Measurements from ENCODE around the gene PNRC1. TPM values are rescaled to one million over a fixed set of nuclear protein-coding genes. Genes with fewer than 3 reads are reported as not detected.
"Not testable (repeated sequence)": the region's sequence is repeated elsewhere in the genome, so short reads cannot be mapped to it uniquely, and the experiment has no call there.

PNRC1 gene
- total RNA-seq, 1 experiment from 2014 or later = 54.8 TPM

- H3K27me3 ChIP-seq = no peaks in the 10 kb centered on the region
- no peaks in the 10 kb centered on the region for H3K9me3 ChIP-seq (replicated peaks)
- H3K4me1 ChIP-seq = no peaks in the 10 kb centered on the region; the same call in 1 of the 2 replicates
- no peak overlapping the region for H3K4me3 ChIP-seq
- DNase-seq = no peak
- H3K36me3 ChIP-seq = no peaks in the 10 kb centered on the region
- H3K27ac ChIP-seq = no peak overlapping the region
Observed at GRCh38 chr6:89048288-89048923, 32.1 kb upstream of the PNRC1 start.

- Histone ChIP-seq H3K27me3 (no peaks in the 10 kb centered on the region), H3K4me1 (no peaks in the 10 kb centered on the region; the same call in 1 of the 2 replicates), H3K36me3 (no peaks in the 10 kb centered on the region), H3K4me3 (no peak overlapping the region), H3K9me3 (replicated peaks) (no peaks in the 10 kb centered on the region), H3K27ac (no peak overlapping the region)
- no peak for DNase-seq
Observed at GRCh38 chr6:89048985-89049384, 31.6 kb upstream of the PNRC1 start.

DNA sequence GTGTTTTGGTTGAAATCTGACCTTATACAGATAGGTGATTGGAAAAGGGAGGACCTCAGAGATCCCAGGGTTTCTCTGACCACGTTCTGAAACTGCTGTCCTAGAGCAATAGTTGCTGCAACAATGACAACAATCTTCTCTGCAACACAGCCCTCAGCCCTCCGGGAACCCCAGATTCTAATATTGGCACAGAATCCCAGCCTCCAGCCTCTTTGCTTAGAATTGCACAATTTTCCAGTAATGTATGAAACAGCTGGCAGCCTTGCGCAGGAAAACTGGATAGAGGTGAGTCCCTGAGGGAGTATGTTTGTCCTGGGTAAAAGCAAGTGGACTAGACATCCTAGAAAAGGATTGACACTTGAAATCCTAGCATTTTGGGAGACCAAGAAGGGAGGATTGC, 30.4 kb upstream of the PNRC1 start:
- H3K36me3 ChIP-seq = no peaks in the 10 kb centered on the region
- H3K9me3 ChIP-seq (replicated peaks) = no peaks in the 10 kb centered on the region
- H3K27me3 ChIP-seq = no peaks in the 10 kb centered on the region
- H3K4me3 ChIP-seq = no peak overlapping the region
- peak in 1 of 2 experiments; percentile 4 for DNase-seq
- H3K4me1 ChIP-seq = no peaks in the 10 kb centered on the region; the same call in 1 of the 2 replicates
- H3K27ac ChIP-seq = no peak overlapping the region

GRCh38 chr6:89050697-89051096, 29.9 kb upstream of the PNRC1 start:
- no peaks in the 10 kb centered on the region for H3K36me3 ChIP-seq
- H3K9me3 ChIP-seq (replicated peaks) = no peaks in the 10 kb centered on the region
- H3K27ac ChIP-seq = no peak overlapping the region
- no peaks in the 10 kb centered on the region; the same call in 1 of the 2 replicates for H3K4me1 ChIP-seq
- no peak overlapping the region for H3K4me3 ChIP-seq
- H3K27me3 ChIP-seq = no peaks in the 10 kb centered on the region
- DNase-seq = no peak

DNA sequence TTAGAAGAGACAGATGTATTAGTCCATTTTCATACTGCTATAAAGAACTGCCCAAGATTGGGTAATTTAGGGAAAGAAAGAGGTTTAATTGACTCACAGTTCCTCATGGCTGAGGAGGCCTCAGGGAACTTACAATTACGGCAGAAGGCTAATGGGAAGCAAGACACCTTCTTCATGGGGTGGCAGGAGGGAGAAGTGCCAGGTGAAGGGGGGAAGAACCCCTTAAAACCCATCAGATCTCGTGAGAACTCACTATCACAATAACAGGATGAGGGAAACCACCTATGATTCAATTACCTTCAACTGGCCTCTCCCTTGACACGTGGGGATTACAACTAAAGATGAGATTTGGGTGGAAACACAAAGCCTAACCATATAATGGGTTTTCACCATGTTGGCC, 28.9 kb upstream of the PNRC1 start:
- Histone ChIP-seq H3K27me3 (no peaks in the 10 kb centered on the region), H3K36me3 (no peaks in the 10 kb centered on the region), H3K4me3 (no peak overlapping the region), H3K9me3 (replicated peaks) (0 out of 2 replicates have a peak, but pooled peaks cover 2% of the 10 kb centered on the region), H3K27ac (no peak overlapping the region), H3K4me1 (no peaks in the 10 kb centered on the region; the same call in 1 of the 2 replicates)
- DNase-seq = no peak

GRCh38 chr6:89054208-89054607, 26.3 kb upstream of the PNRC1 start:
- Histone ChIP-seq H3K36me3 (no peaks in the 10 kb centered on the region), H3K27me3 (no peaks in the 10 kb centered on the region)
- no peak for DNase-seq

GRCh38 chr6:89057759-89058158, 22.8 kb upstream of the PNRC1 start:
- Histone ChIP-seq H3K36me3 (no peaks in the 10 kb centered on the region), H3K27me3 (no peaks in the 10 kb centered on the region), H3K27ac (no peak overlapping the region), H3K4me1 (no peaks in the 10 kb centered on the region), H3K9me3 (replicated peaks) (0 out of 2 replicates have a peak, but pooled peaks cover 2% of the 10 kb centered on the region), H3K4me3 (no peak overlapping the region)
- DNase-seq = no peak

More at GRCh38 chr6:89054208-89054607, 26.3 kb upstream of the PNRC1 start:
- Histone ChIP-seq H3K27ac (no peak overlapping the region), H3K4me3 (no peak overlapping the region), H3K4me1 (no peaks in the 10 kb centered on the region), H3K9me3 (replicated peaks) (0 out of 2 replicates have a peak, but pooled peaks cover 2% of the 10 kb centered on the region)

DNA sequence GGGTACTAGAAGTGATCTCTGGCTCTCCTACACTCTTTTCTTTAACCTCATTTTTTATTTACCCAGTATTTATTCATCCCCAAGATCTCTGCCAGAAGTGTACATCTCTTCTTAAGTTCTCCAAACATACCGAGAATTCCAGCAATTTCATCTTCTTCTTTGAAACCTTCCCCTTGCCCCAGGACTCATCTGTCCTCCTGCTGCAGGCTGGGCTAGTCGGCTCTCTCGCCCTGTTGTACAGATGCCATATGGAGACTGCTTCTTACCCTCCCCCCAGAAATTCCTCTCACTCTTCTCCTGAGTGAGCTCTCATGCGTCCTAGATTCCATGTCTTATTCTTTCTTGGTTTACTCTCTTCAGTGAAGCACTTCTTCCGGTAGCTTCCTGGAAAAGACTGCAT, 21.9 kb upstream of the PNRC1 start:
- no peak for DNase-seq
- H3K4me1 ChIP-seq = no peaks in the 10 kb centered on the region
- H3K4me3 ChIP-seq = no peak overlapping the region
- H3K36me3 ChIP-seq = no peaks in the 10 kb centered on the region
- no peaks in the 10 kb centered on the region for H3K27me3 ChIP-seq
- H3K9me3 ChIP-seq (replicated peaks) = 0 out of 2 replicates have a peak, but pooled peaks cover 2% of the 10 kb centered on the region
- no peak overlapping the region for H3K27ac ChIP-seq

GRCh38 chr6:89059227-89059626, 21.3 kb upstream of the PNRC1 start:
- Histone ChIP-seq H3K27me3 (no peaks in the 10 kb centered on the region), H3K9me3 (replicated peaks) (0 out of 2 replicates have a peak, but pooled peaks cover 2% of the 10 kb centered on the region), H3K27ac (no peak overlapping the region), H3K36me3 (no peaks in the 10 kb centered on the region), H3K4me1 (no peaks in the 10 kb centered on the region), H3K4me3 (no peak overlapping the region)
- DNase-seq = no peak

GRCh38 chr6:89063881-89064280, 16.7 kb upstream of the PNRC1 start:
- Histone ChIP-seq H3K27me3 (no peaks in the 10 kb centered on the region), H3K9me3 (replicated peaks) (no peaks in the 10 kb centered on the region), H3K27ac (no peak overlapping the region), H3K4me3 (no peak overlapping the region), H3K36me3 (no peaks in the 10 kb centered on the region), H3K4me1 (no peaks in the 10 kb centered on the region)
- no peak for DNase-seq

- H3K36me3 ChIP-seq; H3K27ac ChIP-seq; H3K4me1 ChIP-seq; H3K4me3 ChIP-seq; H3K9me3 ChIP-seq (replicated peaks); DNase-seq; H3K27me3 ChIP-seq: not testable (repeated sequence)
Observed at GRCh38 chr6:89064931-89065330, 15.6 kb upstream of the PNRC1 start.

DNA sequence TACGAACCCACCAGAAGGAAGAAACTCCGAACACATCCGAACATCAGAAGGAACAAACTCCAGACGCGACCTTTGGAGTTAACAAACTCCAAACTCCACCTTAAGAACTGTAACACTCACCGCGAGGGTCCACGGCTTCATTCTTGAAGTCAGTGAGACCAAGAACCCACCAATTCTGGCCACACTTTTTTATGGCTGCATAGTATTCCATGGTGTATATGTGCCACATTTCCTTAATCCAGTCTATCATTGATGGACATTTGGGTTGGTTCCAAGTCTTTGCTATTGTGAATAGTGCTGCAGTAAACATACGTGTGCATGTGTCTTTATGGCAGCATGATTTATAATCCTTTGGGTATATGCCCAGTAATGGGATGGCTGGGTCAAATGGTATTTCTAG, 14.4 kb upstream of the PNRC1 start:
- not testable (repeated sequence) for H3K4me3 ChIP-seq; H3K9me3 ChIP-seq (replicated peaks); H3K27ac ChIP-seq; H3K36me3 ChIP-seq; DNase-seq; H3K27me3 ChIP-seq; H3K4me1 ChIP-seq

GRCh38 chr6:89066940-89067646, 13.5 kb upstream of the PNRC1 start:
- no peak overlapping the region for H3K4me3 ChIP-seq
- no peak for DNase-seq
- H3K4me1 ChIP-seq = no peaks in the 10 kb centered on the region
- no peaks in the 10 kb centered on the region; the same call in 1 of the 2 replicates for H3K27me3 ChIP-seq
- no peaks in the 10 kb centered on the region for H3K9me3 ChIP-seq (replicated peaks)
- no peak overlapping the region for H3K27ac ChIP-seq
- H3K36me3 ChIP-seq = no peaks in the 10 kb centered on the region

- H3K9me3 ChIP-seq (replicated peaks) = no peaks in the 10 kb centered on the region
- no peaks in the 10 kb centered on the region for H3K4me1 ChIP-seq
- H3K4me3 ChIP-seq = no peak overlapping the region
- H3K36me3 ChIP-seq = no peaks in the 10 kb centered on the region
- H3K27me3 ChIP-seq = no peaks in the 10 kb centered on the region; the same call in 1 of the 2 replicates
- DNase-seq = no peak
- no peak overlapping the region for H3K27ac ChIP-seq
Observed at GRCh38 chr6:89067796-89068195, 12.8 kb upstream of the PNRC1 start.

DNA sequence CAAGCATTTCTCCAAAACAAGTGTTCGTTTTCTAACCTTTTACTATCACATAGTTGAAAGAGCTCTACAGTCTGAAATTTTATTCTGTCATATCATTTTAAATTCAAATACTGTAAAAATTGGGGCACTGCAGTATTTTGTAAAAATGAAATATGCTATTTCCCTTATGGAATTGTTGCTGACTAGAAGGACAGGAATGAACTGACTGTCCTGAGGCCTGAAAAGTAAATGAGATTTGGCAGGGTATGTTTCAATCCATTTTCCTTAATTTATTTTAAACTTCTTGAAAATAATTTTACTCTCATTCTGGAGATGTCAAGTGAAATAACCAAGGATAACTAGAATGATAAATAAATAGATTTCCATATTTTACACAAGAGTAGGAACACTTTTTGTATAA, 11.9 kb upstream of the PNRC1 start:
- H3K4me3 ChIP-seq = no peak overlapping the region
- H3K9me3 ChIP-seq (replicated peaks) = 0 out of 2 replicates have a peak, but pooled peaks cover 4% of the 10 kb centered on the region
- H3K36me3 ChIP-seq = no peaks in the 10 kb centered on the region
- no peaks in the 10 kb centered on the region for H3K4me1 ChIP-seq
- DNase-seq = no peak
- no peak overlapping the region for H3K27ac ChIP-seq
- no peaks in the 10 kb centered on the region; the same call in 1 of the 2 replicates for H3K27me3 ChIP-seq
